HepG2 (cell line): ENCODE measurements around the gene MTA1. TPM values are rescaled to one million over a fixed set of nuclear protein-coding genes. Genes with fewer than 3 reads are reported as not detected.

ENCODE experiments used
- DNMT1 ChIP-seq: sonication (generic); formaldehyde crosslinking; IDR thresholded peaks from 2 replicates; pipeline ENCODE4 v1.5.1; 2020; ENCODE audit warnings: mild to moderate bottlenecking, missing genetic modification reagents
- EP300 ChIP-seq, 3 experiments: sonication (generic) in 1 of 3; formaldehyde crosslinking in 1 of 3; IDR thresholded peaks; 2 replicates each; pipeline versions ENCODE4 v1.5.1 to v1.6.1; 2011 to 2020; ENCODE audit warnings: low read depth in 2 of 3, low read length in 2 of 3, borderline replicate concordance in 1 of 3, improper control_type of control experiment in 1 of 3, mild to moderate bottlenecking in 1 of 3, missing genetic modification reagents in 1 of 3, moderate library complexity in 1 of 3
- FOXO1 ChIP-seq: sonication (generic); formaldehyde crosslinking; IDR thresholded peaks from 2 replicates; pipeline ENCODE4 v1.4.0; 2020; ENCODE audit warnings: missing genetic modification reagents
- HOXA3 ChIP-seq: sonication (generic); formaldehyde crosslinking; IDR thresholded peaks from 2 replicates; pipeline ENCODE4 v1.5.0; 2020; ENCODE audit warnings: missing genetic modification reagents
- MAFK ChIP-seq, 2 experiments: IDR thresholded peaks in 1 of 2; conservative IDR thresholded peaks in 1 of 2; 2 replicates each; pipeline ENCODE4 v1.6.1; 2011; ENCODE audit warnings: improper control_type of control experiment in 2 of 2, low read length in 2 of 2
- SRY ChIP-seq: sonication (generic); formaldehyde crosslinking; IDR thresholded peaks from 2 replicates; pipeline ENCODE4 v1.8.0; 2022; ENCODE audit warnings: mild to moderate bottlenecking, missing genetic modification reagents
- TSC22D2 ChIP-seq: sonication (generic); formaldehyde crosslinking; IDR thresholded peaks from 2 replicates; pipeline ENCODE4 v1.5.1; 2020; ENCODE audit warnings: missing genetic modification reagents, mild to moderate bottlenecking, borderline replicate concordance
- ZNF292 ChIP-seq: sonication (generic); formaldehyde crosslinking; IDR thresholded peaks from 2 replicates; pipeline ENCODE4 v1.8.1; 2022; ENCODE audit warnings: mild to moderate bottlenecking, low read depth, missing genetic modification reagents, borderline replicate concordance
- ZNF326 ChIP-seq: sonication (generic); formaldehyde crosslinking; IDR thresholded peaks from 2 replicates; pipeline ENCODE4 v1.4.0; 2020; ENCODE audit warnings: missing genetic modification reagents, borderline replicate concordance
- ZNF33A ChIP-seq: sonication (generic); formaldehyde crosslinking; IDR thresholded peaks from 2 replicates; pipeline ENCODE4 v1.5.1; 2020; ENCODE audit warnings: missing genetic modification reagents, mild to moderate bottlenecking, moderate library complexity, borderline replicate concordance
- ZNF44 ChIP-seq: sonication (generic); formaldehyde crosslinking; IDR thresholded peaks from 2 replicates; pipeline ENCODE4 v1.5.1; 2020; ENCODE audit warnings: mild to moderate bottlenecking, missing genetic modification reagents
- ZNF674 ChIP-seq: sonication (generic); formaldehyde crosslinking; IDR thresholded peaks from 2 replicates; pipeline ENCODE4 v1.5.0; 2020; ENCODE audit warnings: low read depth, mild to moderate bottlenecking, missing genetic modification reagents
- ZNF772 ChIP-seq: sonication (generic); formaldehyde crosslinking; IDR thresholded peaks from 2 replicates; pipeline ENCODE4 v1.5.0; 2020; ENCODE audit warnings: mild to moderate bottlenecking, missing genetic modification reagents
- ZNF777 ChIP-seq: sonication (generic); formaldehyde crosslinking; IDR thresholded peaks from 2 replicates; pipeline ENCODE4 v1.4.0; 2020; ENCODE audit warnings: missing genetic modification reagents
- ZNF781 ChIP-seq: sonication (generic); formaldehyde crosslinking; IDR thresholded peaks from 2 replicates; pipeline ENCODE4 v1.5.1; 2020; ENCODE audit warnings: borderline replicate concordance, mild to moderate bottlenecking, missing genetic modification reagents; ENCODE audit errors: not compliant biosample characterization
- ZSCAN30 ChIP-seq: sonication (generic); formaldehyde crosslinking; IDR thresholded peaks from 2 replicates; pipeline ENCODE4 v1.5.0; 2020; ENCODE audit warnings: mild to moderate bottlenecking, missing genetic modification reagents
- polyA plus RNA-seq, 8 experiments: library from polyadenylated mRNA; depleted of rRNA in 3 of 8; stranded (reverse) in 7 of 8; unstranded in 1 of 8; fragments of >200 nt; fragmentation: Illumina TruSeq in 4 of 8; extraction: Trizol in 4 of 8; gene quantifications; 2 replicates each; pipeline versions ENCODE4 v1.2.1 to v1.2.3, GENCODE V29; 2011 to 2016; ENCODE audit warnings: low read depth in 4 of 8, missing spikeins in 1 of 8, mixed read lengths in 1 of 8; ENCODE audit not compliant: insufficient read depth in 1 of 8
- total RNA-seq, 5 experiments: library from RNA; depleted of rRNA; stranded (reverse); fragments of >200 nt; fragmentation: Illumina TruSeq; extraction: Trizol; gene quantifications; 2 replicates each; pipeline ENCODE4 v1.2.3, GENCODE V29; 2016; ENCODE audit warnings: low read depth in 1 of 5
- TF ChIP-seq, protein P1 (sequence below): sonication (generic); formaldehyde crosslinking; conservative IDR thresholded peaks from 2 replicates; pipeline ENCODE4 v1.4.0; 2020; ENCODE audit warnings: missing genetic modification reagents
- TF ChIP-seq, protein P2 (sequence below): sonication (generic); formaldehyde crosslinking; IDR thresholded peaks from 2 replicates; pipeline ENCODE4 v1.4.0; 2020; ENCODE audit warnings: missing genetic modification reagents
- TF ChIP-seq, protein P3 (sequence below): sonication (generic); formaldehyde crosslinking; IDR thresholded peaks from 2 replicates; pipeline ENCODE4 v1.4.0; 2020; ENCODE audit warnings: mild to moderate bottlenecking, missing genetic modification reagents

Gene MTA1
- total and polyA plus RNA-seq, 2 of the 13 experiments (the other 11 are each of a cell fraction or from before 2014, with no cell fraction given) = 35.2 to 85.8 TPM

DNA sequence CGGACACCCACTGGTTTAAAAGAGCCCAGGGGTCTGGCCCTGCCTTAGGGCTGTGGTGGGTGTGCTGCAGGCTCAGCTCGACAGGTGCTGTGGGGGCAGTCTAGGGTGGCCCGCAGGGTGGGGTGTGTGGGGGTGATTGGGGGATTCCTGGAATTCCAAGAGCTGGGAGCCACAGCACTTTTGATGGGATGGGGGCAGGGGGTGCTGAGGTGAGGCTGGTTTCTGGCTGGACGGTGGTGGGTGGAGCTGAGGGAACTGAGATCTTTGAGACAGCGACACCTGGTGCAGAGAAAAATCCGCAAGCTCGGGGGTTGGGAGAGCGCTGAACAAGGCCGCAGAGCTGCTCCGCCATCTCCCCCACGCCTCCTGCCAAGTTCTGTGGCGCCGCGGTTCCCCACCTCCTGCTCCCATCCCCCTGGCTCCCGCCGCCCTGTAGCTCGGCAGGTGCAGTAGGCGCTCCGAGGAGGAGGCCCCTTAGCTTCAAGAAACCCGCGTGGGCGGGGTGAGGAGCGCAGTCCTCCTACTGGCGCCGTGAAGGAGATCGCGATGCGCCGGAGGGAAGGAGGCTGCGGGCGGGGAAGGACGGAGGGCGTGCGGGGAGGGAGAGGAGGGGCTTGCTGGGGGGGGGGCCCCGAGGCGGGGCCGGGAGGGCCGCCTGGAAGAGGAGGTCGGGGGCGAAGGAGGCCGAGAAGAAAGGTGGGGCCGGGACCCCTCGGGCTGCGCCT, 70.1 kb downstream of the MTA1 start (continued):
- TF ChIP-seq, protein P1, sequence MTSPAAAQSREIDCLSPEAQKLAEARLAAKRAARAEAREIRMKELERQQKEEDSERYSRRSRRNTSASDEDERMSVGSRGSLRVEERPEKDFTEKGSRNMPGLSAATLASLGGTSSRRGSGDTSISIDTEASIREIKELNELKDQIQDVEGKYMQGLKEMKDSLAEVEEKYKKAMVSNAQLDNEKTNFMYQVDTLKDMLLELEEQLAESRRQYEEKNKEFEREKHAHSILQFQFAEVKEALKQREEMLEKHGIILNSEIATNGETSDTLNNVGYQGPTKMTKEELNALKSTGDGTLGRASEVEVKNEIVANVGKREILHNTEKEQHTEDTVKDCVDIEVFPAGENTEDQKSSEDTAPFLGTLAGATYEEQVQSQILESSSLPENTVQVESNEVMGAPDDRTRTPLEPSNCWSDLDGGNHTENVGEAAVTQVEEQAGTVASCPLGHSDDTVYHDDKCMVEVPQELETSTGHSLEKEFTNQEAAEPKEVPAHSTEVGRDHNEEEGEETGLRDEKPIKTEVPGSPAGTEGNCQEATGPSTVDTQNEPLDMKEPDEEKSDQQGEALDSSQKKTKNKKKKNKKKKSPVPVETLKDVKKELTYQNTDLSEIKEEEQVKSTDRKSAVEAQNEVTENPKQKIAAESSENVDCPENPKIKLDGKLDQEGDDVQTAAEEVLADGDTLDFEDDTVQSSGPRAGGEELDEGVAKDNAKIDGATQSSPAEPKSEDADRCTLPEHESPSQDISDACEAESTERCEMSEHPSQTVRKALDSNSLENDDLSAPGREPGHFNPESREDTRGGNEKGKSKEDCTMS = no peak
- TF ChIP-seq HOXA3 (CRISPR knock-in tag) = peak; percentile 12; the same call in 1 of the 2 replicates
- TF ChIP-seq ZNF326 (CRISPR knock-in tag) = no peak
- TF ChIP-seq, protein P2, sequence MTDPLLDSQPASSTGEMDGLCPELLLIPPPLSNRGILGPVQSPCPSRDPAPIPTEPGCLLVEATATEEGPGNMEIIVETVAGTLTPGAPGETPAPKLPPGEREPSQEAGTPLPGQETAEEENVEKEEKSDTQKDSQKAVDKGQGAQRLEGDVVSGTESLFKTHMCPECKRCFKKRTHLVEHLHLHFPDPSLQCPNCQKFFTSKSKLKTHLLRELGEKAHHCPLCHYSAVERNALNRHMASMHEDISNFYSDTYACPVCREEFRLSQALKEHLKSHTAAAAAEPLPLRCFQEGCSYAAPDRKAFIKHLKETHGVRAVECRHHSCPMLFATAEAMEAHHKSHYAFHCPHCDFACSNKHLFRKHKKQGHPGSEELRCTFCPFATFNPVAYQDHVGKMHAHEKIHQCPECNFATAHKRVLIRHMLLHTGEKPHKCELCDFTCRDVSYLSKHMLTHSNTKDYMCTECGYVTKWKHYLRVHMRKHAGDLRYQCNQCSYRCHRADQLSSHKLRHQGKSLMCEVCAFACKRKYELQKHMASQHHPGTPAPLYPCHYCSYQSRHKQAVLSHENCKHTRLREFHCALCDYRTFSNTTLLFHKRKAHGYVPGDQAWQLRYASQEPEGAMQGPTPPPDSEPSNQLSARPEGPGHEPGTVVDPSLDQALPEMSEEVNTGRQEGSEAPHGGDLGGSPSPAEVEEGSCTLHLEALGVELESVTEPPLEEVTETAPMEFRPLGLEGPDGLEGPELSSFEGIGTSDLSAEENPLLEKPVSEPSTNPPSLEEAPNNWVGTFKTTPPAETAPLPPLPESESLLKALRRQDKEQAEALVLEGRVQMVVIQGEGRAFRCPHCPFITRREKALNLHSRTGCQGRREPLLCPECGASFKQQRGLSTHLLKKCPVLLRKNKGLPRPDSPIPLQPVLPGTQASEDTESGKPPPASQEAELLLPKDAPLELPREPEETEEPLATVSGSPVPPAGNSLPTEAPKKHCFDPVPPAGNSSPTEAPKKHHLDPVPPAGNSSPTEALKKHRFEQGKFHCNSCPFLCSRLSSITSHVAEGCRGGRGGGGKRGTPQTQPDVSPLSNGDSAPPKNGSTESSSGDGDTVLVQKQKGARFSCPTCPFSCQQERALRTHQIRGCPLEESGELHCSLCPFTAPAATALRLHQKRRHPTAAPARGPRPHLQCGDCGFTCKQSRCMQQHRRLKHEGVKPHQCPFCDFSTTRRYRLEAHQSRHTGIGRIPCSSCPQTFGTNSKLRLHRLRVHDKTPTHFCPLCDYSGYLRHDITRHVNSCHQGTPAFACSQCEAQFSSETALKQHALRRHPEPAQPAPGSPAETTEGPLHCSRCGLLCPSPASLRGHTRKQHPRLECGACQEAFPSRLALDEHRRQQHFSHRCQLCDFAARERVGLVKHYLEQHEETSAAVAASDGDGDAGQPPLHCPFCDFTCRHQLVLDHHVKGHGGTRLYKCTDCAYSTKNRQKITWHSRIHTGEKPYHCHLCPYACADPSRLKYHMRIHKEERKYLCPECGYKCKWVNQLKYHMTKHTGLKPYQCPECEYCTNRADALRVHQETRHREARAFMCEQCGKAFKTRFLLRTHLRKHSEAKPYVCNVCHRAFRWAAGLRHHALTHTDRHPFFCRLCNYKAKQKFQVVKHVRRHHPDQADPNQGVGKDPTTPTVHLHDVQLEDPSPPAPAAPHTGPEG (CRISPR knock-in tag) = no peak
- TF ChIP-seq ZNF674 (CRISPR knock-in tag) = no peak
- TF ChIP-seq ZNF777 (CRISPR knock-in tag) = peak; percentile 32; the same call in 1 of the 2 replicates
- peak; percentile 62; the same call in 1 of the 2 replicates for TF ChIP-seq ZNF772 (CRISPR knock-in tag)
- no peak for TF ChIP-seq ZNF33A (CRISPR knock-in tag)
- TF ChIP-seq EP300 (IDR thresholded peaks at IDR 0.05; ENCODE audit: low read depth in 2 of 2, low read length in 2 of 2) = no peak
- TF ChIP-seq EP300 (CRISPR knock-in tag; IDR thresholded peaks at IDR 0.05; ENCODE audit: borderline replicate concordance) = 0 out of 2 replicates have a peak, but pooled peaks have one; percentile 25
- no peak for TF ChIP-seq ZNF292
- TF ChIP-seq ZSCAN30 = 0 out of 2 replicates have a peak, but pooled peaks have one; percentile 72
- TF ChIP-seq, protein P3, sequence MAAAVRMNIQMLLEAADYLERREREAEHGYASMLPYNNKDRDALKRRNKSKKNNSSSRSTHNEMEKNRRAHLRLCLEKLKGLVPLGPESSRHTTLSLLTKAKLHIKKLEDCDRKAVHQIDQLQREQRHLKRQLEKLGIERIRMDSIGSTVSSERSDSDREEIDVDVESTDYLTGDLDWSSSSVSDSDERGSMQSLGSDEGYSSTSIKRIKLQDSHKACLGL (CRISPR knock-in tag) = 0 out of 2 replicates have a peak, but pooled peaks have one; percentile 27
- no peak for TF ChIP-seq DNMT1 (CRISPR knock-in tag)
- 0 out of 2 replicates have a peak, but pooled peaks have one; percentile 17 for TF ChIP-seq SRY (CRISPR knock-in tag)
- TF ChIP-seq ZNF781 (CRISPR knock-in tag) = no peak
- TF ChIP-seq TSC22D2 = 0 out of 2 replicates have a peak, but pooled peaks have one; percentile 22
- peak; percentile 34; the same call in 1 of the 2 replicates for TF ChIP-seq FOXO1
- no peak for TF ChIP-seq MAFK (conservative IDR thresholded peaks at IDR 0.05 in 1 of 2, IDR thresholded peaks at IDR 0.05 in 1 of 2; ENCODE audit: low read length in 2 of 2)
- no peak for TF ChIP-seq ZNF44 (CRISPR knock-in tag)
